Measurements from ENCODE around the gene DENND4A. TPM values are rescaled to one million over a fixed set of nuclear protein-coding genes. Genes with fewer than 3 reads are reported as not detected.

DENND4A gene
- total RNA-seq, 2 donors from 2014 or later, result 25.6 to 57.7 TPM

DNA sequence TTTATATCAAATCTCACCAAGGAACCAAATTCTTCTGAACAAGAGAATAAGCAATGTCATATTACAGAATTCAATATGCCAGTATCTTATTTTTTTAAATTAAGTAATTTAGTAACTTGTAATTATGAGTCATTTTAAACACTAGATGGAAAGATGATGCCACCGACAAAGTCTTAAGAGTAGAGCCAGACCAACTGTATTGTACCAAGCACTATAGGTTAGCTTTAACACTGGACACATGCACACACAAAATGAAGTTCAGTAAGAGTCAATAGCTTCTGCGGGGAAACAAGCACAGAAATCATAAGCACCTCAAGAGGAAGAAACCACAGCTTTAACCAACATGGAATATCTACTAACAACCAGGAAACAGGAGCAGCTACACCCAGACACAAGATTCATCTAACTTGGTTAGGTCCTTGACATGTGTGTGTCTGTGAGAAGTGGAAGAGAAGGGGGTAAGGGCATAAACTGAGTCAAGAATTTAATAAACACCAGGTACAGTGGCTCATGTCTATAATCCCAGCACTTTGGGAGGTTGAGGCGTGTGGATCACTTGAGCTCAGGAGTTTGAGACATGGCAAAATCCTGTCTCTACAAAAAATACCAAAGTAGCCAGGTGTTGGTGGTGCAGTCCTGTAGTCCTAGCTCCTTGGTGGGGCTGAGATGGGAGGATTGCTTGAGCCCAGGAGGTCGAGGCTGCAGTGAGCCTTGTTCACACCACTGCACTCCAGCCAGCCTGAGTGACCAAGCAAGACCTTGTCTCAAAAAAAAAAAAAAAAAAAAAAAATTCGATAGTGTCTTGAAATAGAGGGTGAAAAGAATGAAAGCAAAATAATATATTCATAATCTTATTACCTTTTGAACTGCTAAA lies 28.9 kb downstream of the DENND4A start:
- H3K27ac ChIP-seq, result no peak overlapping the region
- H3K9me3 ChIP-seq, result no peaks in the 10 kb centered on the region
- no peaks in the 10 kb centered on the region for H3K36me3 ChIP-seq
- peaks cover 0 to 5% of the 10 kb centered on the region in 2 donors for H3K4me1 ChIP-seq (ENCODE audit: control insufficient read depth in 1 of 2, low read depth in 2 of 2)
- no peaks in the 10 kb centered on the region for H3K27me3 ChIP-seq (replicated peaks; ENCODE audit: insufficient read depth)
- ATAC-seq (ENCODE audit: insufficient number of reproducible peaks, low FRiP score, low read depth) (no peak), DNase-seq (ENCODE audit: low spot score) (no peak)
- TF ChIP-seq, protein P1, sequence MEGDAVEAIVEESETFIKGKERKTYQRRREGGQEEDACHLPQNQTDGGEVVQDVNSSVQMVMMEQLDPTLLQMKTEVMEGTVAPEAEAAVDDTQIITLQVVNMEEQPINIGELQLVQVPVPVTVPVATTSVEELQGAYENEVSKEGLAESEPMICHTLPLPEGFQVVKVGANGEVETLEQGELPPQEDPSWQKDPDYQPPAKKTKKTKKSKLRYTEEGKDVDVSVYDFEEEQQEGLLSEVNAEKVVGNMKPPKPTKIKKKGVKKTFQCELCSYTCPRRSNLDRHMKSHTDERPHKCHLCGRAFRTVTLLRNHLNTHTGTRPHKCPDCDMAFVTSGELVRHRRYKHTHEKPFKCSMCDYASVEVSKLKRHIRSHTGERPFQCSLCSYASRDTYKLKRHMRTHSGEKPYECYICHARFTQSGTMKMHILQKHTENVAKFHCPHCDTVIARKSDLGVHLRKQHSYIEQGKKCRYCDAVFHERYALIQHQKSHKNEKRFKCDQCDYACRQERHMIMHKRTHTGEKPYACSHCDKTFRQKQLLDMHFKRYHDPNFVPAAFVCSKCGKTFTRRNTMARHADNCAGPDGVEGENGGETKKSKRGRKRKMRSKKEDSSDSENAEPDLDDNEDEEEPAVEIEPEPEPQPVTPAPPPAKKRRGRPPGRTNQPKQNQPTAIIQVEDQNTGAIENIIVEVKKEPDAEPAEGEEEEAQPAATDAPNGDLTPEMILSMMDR (IDR thresholded peaks at IDR 0.05), result no peak
- no peak overlapping the region for H3K4me3 ChIP-seq

DNA sequence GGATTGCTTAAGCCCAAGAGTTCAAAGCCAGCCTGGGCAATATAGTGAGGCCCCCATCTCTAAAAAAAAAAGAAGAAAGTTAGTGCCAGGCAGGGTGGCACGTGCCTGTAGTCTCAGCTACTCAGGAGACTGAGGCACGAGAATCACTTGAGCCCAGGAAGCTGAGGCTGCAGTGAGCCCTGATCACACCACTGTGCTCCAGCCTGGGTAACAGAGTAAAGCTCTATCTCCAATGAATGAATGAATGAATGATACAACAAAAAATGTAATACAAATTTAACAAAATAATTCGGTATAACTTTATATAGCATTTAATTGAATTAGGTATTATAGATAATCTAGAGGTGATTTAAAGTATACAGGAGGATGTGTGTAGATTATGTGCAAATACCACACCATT lies 29.7 kb downstream of the DENND4A start:
- DNase-seq (ENCODE audit: low spot score) (no peak), ATAC-seq (ENCODE audit: insufficient number of reproducible peaks, low FRiP score, low read depth) (no peak)
- Histone ChIP-seq H3K9me3 (no peaks in the 10 kb centered on the region), H3K27me3 (replicated peaks; ENCODE audit: insufficient read depth) (no peaks in the 10 kb centered on the region), H3K36me3 (no peaks in the 10 kb centered on the region), H3K27ac (no peak overlapping the region), H3K4me1 (ENCODE audit: control insufficient read depth in 1 of 2, low read depth in 2 of 2) (peaks cover 0 to 4% of the 10 kb centered on the region in 2 donors), H3K4me3 (no peak overlapping the region)
- TF ChIP-seq, protein P1 (IDR thresholded peaks at IDR 0.05), result no peak

GRCh38 chr15:65761210-65761926 lies 30.7 kb downstream of the DENND4A start:
- H3K27ac ChIP-seq, result no peak overlapping the region
- ATAC-seq (ENCODE audit: insufficient number of reproducible peaks, low FRiP score, low read depth) (no peak), DNase-seq (ENCODE audit: low spot score) (no peak)
- H3K4me1 ChIP-seq (ENCODE audit: control insufficient read depth in 1 of 2, low read depth in 2 of 2), result no peaks in the 10 kb centered on the region
- no peaks in the 10 kb centered on the region for H3K27me3 ChIP-seq (replicated peaks; ENCODE audit: insufficient read depth)
- no peaks in the 10 kb centered on the region for H3K9me3 ChIP-seq
- TF ChIP-seq, protein P1 (IDR thresholded peaks at IDR 0.05), result no peak
- H3K36me3 ChIP-seq, result no peaks in the 10 kb centered on the region
- no peak overlapping the region for H3K4me3 ChIP-seq

DNA sequence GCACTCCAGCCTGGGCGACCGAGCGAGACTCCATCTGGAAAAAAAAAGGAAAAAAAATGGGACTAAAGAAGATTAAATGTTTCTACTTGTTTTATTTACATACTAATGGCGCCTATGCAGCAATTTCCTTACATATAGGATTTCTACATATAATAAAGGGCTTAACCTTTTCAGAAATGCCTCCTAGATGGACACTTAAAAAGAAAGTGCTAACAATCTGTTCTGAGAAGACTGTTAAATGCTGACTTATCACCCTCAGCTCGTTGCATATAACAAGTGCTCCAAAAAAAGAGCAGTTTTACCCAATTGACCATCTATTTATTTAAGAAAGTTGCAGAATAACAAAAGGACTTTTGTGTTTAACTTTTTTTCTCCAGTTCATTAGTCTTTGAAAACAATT lies 32.7 kb downstream of the DENND4A start:
- Histone ChIP-seq H3K27ac (no peak overlapping the region), H3K27me3 (replicated peaks; ENCODE audit: insufficient read depth) (no peaks in the 10 kb centered on the region), H3K36me3 (no peaks in the 10 kb centered on the region), H3K9me3 (no peaks in the 10 kb centered on the region), H3K4me3 (no peak overlapping the region), H3K4me1 (ENCODE audit: control insufficient read depth in 1 of 2, low read depth in 2 of 2) (no peaks in the 10 kb centered on the region)
- TF ChIP-seq, protein P1 (IDR thresholded peaks at IDR 0.05), result no peak
- DNase-seq (ENCODE audit: low spot score) (no peak), ATAC-seq (ENCODE audit: insufficient number of reproducible peaks, low FRiP score, low read depth) (no peak)

GRCh38 chr15:65758242-65758641 lies 33.9 kb downstream of the DENND4A start:
- H3K4me1 ChIP-seq (ENCODE audit: control insufficient read depth in 1 of 2, low read depth in 2 of 2), result no peaks in the 10 kb centered on the region
- H3K36me3 ChIP-seq, result no peaks in the 10 kb centered on the region
- TF ChIP-seq, protein P1 (IDR thresholded peaks at IDR 0.05), result no peak

More at GRCh38 chr15:65758242-65758641, 33.9 kb downstream of the DENND4A start:
- Histone ChIP-seq H3K9me3 (no peaks in the 10 kb centered on the region), H3K27me3 (replicated peaks; ENCODE audit: insufficient read depth) (no peaks in the 10 kb centered on the region), H3K27ac (no peak overlapping the region), H3K4me3 (no peak overlapping the region)
- ATAC-seq (ENCODE audit: insufficient number of reproducible peaks, low FRiP score, low read depth) (no peak), DNase-seq (ENCODE audit: low spot score) (no peak)

Data from thoracic aorta (tissue), 2 donors.